Measurements from ENCODE around the gene RNLS.

RNLS gene

GRCh38 chr10:88232029-88232895 lies 350.9 kb downstream of the RNLS start:
- no peak for DNase-seq (ENCODE audit: low spot score)

DNA sequence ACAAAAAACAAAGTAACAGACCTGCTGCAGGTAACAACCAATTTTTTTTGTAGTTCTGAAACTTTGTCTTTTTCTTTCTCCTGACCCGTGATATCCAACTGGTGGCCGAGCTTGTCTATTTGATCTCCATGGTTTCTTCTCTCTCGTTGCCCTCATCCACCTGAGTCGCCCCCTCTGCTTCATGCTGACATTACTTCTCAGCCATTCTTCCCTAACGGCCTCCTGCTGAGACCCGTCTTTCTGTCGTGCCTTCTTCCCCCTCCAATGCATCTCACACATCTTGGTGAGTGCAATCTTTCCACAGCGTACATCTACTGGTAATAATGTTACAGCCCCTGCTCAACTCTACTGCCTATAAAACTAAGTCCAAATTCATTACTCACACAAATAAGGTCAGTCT lies 352.9 kb downstream of the RNLS start:
- DNase-seq (ENCODE audit: low spot score), result no peak

GRCh38 chr10:88228130-88228529 lies 355.0 kb downstream of the RNLS start:
- DNase-seq (ENCODE audit: low spot score), result peak; percentile 30

DNA sequence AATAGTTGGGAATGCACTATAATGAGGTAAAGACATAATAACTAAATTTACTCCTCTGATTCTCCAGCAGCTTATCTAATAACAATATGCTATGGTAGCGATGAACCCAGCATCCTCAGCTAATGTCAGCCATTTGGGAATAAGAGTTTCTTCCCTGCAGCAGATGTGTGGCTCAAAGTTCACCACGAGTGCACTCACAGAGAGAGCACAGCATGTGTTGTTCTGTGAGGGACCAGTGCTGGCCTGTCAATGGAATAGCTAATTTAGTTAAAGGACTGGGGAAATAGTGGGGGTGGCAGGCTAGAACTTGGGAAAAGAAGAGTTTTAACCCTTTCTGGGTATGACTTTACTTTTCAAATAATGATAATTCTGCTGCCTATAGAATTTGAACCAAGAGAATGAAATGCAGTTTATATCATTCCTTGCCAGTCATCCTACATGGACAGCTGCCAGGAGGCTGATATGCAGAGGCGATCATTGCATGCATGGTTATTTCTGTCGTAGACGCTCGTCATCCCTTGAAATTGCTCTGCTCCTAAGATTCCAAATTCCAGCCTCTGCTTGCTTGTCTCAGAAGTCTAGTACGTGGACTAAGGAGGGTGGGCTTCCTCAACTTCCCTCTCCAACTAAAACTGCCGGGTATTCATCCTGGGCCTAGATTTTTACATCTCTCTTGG lies 355.6 kb downstream of the RNLS start:
- DNase-seq (ENCODE audit: low spot score), result peak; percentile 38

DNA sequence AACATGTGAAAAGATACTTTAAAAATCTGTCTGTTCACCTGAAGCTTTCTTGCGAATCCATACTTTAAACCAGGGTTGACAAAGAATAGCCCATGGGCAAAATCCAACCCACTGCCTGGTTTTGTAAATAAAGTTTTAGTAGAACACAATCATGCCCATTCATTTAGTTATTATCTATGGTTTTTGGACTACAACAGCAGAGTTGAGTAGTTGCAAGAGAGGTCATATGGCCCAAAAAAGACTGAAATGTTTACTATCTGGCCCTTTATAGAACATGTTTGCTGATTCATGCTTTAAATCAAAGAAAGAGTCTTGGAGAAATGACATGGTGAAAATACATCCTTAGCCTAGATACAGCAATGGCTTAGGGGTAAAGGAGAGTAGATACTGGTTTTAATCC lies 356.2 kb downstream of the RNLS start:
- DNase-seq (ENCODE audit: low spot score), result no peak

GRCh38 chr10:88226071-88226659 lies 357.0 kb downstream of the RNLS start:
- DNase-seq (ENCODE audit: low spot score), result no peak

Data from hepatic stellate cell (primary cell).